GM13977 (cell line): ENCODE data around the gene UBAP1.
"Not testable (repeated sequence)": the region's sequence is repeated elsewhere in the genome, so short reads cannot be mapped to it uniquely, and the experiment has no call there.

Experiments used
- DNase-seq: peaks from one replicate; pipeline ENCODE4 v3.0.0; 2012; ENCODE audit warnings: low spot score
- in situ Hi-C: fragments of 300-500 bp; cut with MboI; formaldehyde crosslinking; loops from one replicate; pipeline ENCODE4 v1.12.0; 2022; ENCODE audit warnings: low sequenced_read_pairs, low pct_unique_long_range_greater_than_20kb, mixed read lengths, inconsistent platforms; ENCODE audit not compliant: unreplicated experiment
- TF ChIP-seq, protein P1 (sequence below): IDR thresholded peaks from 2 replicates; pipeline ENCODE4 v1.5.1; 2012; ENCODE audit warnings: mild to moderate bottlenecking, control low read depth; ENCODE audit not compliant: insufficient read depth; ENCODE audit errors: extremely low read depth, missing control alignments

UBAP1 gene

DNA sequence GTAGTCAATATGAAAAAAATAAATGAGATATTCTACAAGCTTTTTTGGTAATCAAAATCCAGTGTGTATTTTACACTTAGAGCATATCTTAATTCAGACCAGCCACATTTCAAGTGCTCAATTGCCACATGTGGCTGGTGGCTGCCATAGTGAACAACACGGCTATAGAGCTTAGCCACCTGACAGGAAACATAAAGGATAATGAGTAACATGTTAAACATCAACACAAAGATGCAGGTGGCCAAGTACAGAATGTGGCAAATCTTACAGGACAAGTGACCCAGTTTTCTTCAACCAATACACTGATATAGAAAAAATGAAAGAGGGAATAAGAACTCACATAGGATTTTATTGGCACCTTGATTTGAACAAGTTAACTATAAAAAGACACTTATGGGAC is 88.8 kb downstream of the UBAP1 start:
- TF ChIP-seq, protein P1, sequence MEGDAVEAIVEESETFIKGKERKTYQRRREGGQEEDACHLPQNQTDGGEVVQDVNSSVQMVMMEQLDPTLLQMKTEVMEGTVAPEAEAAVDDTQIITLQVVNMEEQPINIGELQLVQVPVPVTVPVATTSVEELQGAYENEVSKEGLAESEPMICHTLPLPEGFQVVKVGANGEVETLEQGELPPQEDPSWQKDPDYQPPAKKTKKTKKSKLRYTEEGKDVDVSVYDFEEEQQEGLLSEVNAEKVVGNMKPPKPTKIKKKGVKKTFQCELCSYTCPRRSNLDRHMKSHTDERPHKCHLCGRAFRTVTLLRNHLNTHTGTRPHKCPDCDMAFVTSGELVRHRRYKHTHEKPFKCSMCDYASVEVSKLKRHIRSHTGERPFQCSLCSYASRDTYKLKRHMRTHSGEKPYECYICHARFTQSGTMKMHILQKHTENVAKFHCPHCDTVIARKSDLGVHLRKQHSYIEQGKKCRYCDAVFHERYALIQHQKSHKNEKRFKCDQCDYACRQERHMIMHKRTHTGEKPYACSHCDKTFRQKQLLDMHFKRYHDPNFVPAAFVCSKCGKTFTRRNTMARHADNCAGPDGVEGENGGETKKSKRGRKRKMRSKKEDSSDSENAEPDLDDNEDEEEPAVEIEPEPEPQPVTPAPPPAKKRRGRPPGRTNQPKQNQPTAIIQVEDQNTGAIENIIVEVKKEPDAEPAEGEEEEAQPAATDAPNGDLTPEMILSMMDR, result no peak
- no peak for DNase-seq
- in situ Hi-C loops, result no loop called here

DNA sequence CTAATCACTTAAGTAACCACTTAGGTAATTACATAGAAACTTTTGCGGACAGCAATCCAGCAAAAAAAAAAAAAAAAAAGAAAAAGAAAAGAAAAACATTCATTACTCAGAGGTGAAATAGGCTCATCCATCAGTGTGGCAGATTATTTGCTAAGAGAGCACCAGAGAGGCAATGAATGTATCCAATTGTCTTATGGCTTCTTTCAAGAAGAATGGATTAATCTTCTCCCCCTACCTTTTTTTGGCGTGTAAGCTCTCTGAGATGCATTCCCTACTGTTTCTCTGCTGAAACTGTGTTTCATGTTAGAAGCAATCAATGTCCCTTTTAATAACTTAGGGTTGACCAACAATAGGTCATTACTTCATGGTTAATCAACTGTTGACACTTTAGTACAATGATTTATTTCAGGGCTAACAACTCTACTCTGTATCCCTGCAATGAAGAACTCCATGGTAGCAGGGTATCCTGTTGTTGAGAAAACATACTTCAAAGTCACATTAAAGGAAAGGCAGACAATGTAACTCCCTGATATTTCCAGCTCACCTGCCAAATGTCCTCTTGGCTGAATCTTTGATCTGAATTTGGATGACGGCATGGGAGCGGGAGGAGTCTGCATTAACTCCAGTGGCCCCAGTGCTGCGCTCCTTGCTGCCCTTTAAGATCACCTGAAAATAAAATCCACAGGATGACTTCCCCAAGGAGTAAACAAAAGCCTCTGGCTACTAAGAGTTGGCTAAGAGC is 92.6 kb downstream of the UBAP1 start:
- in situ Hi-C loops, result no loop called here
- TF ChIP-seq, protein P1, result no peak
- no peak for DNase-seq

DNA sequence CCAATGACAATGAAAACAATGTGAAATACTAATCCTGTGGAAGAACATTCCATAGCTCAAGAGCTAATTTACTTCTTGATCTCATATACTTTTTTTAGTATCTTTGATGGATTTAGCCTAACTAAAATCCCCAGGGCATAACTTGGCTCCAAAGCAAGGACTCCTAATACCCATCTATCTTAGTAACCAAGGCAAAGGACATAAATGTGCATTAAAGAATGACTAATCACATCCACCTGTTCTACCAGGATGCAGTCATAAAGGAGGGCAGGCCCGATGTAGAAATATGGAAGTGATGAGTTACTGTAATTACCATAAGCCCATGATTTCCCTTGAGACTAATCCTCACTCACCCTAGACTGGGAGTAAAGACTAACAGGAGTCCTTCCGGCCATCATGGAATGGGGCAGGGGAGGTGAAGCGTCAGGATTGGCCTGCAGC is 93.3 kb downstream of the UBAP1 start:
- TF ChIP-seq, protein P1, result no peak
- in situ Hi-C loops, result no loop called here
- no peak for DNase-seq

DNA sequence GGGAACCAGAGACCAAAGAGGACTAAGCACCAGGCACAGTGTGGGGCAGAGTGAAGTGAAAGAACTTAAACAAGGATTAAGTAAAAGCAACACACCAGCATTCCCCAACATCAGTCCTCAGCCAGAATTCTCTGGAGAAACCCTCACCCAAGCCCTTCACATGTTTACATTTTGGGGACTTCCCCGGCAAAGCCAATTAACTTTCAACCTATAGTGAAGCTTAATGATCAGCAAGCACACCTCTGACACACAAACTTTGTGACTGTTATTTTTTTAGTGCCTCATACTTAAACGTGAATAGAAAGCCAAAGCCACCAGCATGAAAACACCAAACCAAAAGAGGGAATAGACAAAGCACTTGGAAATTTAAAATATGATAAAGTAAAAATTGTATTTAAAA is 94.7 kb downstream of the UBAP1 start:
- DNase-seq, in situ Hi-C loops: not testable (repeated sequence)

DNA sequence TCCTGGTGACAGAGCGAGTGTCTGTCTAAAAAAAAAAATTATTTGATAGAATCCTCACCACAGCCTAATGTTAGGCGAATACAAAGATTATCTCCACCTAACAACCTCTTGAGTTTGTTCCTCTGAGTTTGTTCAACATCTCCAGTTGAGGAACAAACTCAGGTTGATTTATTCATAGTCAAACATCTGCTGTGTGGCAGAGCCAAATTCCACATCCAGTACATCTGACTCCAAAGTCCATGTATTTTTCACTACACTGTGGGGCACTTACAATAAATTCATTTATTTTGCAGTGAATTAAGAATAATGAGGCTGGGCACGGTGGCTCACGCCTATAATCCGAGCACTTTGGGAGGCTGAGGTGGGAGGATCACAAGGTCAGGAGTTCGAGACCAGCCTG is 97.0 kb downstream of the UBAP1 start:
- TF ChIP-seq, protein P1, result no peak
- in situ Hi-C loops, result no loop called here
- DNase-seq, result no peak

DNA sequence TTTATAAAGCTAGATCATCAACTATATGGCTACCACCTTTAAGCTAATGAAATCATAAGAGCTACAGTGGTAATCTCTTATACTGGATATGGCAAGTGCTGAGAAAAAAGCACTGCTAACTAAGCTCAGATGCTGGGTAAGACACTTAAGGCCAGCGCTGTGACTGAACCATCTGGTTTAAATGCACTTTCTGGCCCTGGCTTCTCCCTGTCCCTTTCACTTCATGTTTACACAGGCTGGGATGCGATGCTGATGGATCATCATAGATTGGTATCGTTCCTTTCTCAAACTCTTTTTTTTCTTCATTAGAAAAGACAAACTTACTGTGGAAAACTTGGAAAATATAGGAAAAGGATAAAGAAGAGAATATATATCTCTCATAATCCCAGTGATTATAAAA is 97.9 kb downstream of the UBAP1 start:
- TF ChIP-seq, protein P1, result no peak
- in situ Hi-C loops, result no loop called here
- DNase-seq, result no peak

DNA sequence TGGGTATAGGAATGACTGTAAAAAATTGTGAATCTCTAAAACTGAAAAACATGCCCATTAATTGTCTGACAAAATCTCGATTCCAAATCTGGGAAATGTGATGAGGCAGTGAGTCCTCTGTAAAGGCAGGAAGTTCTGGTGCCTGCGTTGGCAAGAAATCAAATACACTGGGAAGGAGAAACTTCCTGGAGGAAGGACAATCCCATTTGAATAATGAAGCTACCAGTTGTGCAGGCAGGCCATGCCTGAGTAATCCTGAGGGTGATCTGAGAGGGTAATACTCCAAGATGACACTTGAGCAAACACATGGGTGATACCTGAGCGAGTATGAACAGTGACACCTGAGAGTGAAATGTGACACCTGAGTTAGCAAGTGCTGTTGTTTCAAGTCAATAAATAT is 100.6 kb downstream of the UBAP1 start:
- in situ Hi-C loops, result no loop called here
- DNase-seq, result no peak
- TF ChIP-seq, protein P1, result no peak
